ENCODE data around the gene MSI1.

Gene MSI1

GRCh38 chr12:120408771-120409170, 39.8 kb upstream of the MSI1 start:
- POLR2A ChIA-PET = no interaction called here
- no peak for DNase-seq (ENCODE audit: extremely low spot score)
- CTCF ChIA-PET = interaction anchor here (0.9 kb wide), 1 partner anchor 14 kb away, joined by 3 read pairs; no protein-coding TSS in a partner anchor
- TF ChIP-seq, protein P1, sequence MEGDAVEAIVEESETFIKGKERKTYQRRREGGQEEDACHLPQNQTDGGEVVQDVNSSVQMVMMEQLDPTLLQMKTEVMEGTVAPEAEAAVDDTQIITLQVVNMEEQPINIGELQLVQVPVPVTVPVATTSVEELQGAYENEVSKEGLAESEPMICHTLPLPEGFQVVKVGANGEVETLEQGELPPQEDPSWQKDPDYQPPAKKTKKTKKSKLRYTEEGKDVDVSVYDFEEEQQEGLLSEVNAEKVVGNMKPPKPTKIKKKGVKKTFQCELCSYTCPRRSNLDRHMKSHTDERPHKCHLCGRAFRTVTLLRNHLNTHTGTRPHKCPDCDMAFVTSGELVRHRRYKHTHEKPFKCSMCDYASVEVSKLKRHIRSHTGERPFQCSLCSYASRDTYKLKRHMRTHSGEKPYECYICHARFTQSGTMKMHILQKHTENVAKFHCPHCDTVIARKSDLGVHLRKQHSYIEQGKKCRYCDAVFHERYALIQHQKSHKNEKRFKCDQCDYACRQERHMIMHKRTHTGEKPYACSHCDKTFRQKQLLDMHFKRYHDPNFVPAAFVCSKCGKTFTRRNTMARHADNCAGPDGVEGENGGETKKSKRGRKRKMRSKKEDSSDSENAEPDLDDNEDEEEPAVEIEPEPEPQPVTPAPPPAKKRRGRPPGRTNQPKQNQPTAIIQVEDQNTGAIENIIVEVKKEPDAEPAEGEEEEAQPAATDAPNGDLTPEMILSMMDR (IDR thresholded peaks at IDR 0.05; ENCODE audit: control extremely low read depth, extremely low read depth, low read depth, missing control alignments) = no peak

DNA sequence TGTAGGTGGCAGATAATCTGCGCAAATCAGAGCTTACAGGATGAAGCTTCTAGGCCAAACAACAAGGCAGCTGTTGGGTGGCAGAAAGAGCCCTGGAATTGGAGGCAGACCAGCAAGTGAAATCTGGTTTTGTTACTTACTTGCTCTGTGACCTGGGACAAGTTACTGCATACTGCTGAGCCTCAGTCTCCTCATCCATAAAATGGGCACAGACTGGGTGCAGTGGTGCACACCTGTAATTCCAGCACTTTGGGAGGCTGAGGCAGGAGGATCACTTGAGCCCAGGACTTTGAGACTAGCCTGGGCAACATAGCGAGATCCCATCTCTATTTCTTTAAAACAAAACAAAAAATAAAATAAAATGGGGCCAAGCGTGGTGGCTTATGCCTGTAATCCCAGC, 37.6 kb upstream of the MSI1 start:
- CTCF ChIA-PET = no interaction called here
- DNase-seq (ENCODE audit: extremely low spot score) = no peak
- POLR2A ChIA-PET = no interaction called here
- TF ChIP-seq, protein P1 (IDR thresholded peaks at IDR 0.05; ENCODE audit: control extremely low read depth, extremely low read depth, low read depth, missing control alignments) = no peak

DNA sequence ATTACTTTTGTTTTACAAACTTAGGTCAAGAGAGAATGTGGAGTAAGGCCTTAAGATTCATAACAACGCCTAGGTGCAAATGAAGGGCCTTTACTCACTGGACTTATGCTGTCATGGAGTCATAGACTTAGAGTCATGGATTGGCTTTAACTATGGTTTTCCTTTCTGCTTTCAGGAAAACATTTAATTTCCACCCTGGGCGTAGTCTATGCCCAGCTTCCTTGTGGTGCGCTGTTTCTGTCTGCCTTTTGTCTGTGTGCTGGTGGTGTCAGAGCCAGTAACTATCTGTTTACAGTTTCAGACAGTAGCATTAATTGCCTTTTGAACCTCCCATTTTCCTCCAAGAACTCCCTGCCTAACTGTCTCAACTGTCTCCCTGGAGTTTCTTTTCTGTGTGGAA, 37.1 kb upstream of the MSI1 start:
- no peak for DNase-seq (ENCODE audit: extremely low spot score)
- TF ChIP-seq, protein P1 (IDR thresholded peaks at IDR 0.05; ENCODE audit: control extremely low read depth, extremely low read depth, low read depth, missing control alignments) = no peak
- ChIA-PET POLR2A (no interaction called here), CTCF (no interaction called here)

DNA sequence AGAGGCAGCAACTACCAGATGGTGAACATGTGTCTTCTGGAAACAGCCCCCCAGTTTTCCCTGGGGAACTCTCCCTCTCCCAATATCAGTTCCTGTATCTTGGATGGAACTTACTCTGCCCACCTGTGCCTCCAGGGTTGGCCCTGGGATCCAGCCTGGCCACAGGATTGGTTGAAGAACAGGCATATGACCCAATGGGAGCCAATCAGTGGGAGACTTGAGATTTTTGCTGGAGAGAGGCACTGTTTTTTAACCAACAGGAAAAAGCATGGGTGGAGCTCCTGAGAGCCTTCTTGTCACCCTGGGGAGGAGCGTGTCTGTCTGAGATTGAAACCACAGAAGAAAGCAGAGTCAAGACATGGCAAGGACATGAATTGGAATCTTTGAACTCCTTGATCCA, 35.3 kb upstream of the MSI1 start:
- TF ChIP-seq, protein P1 (IDR thresholded peaks at IDR 0.05; ENCODE audit: control extremely low read depth, extremely low read depth, low read depth, missing control alignments) = no peak
- ChIA-PET POLR2A (no interaction called here), CTCF (interaction anchor here (1.1 to 1.8 kb wide), 2 partner anchors 16 to 33 kb away, joined by 3 to 4 read pairs; no protein-coding TSS in a partner anchor)
- no peak for DNase-seq (ENCODE audit: extremely low spot score)

GRCh38 chr12:120403869-120404268, 34.9 kb upstream of the MSI1 start:
- ChIA-PET POLR2A (no interaction called here), CTCF (interaction anchor here (1.1 to 1.8 kb wide), 2 partner anchors 16 to 32 kb away, joined by 3 to 4 read pairs; no protein-coding TSS in a partner anchor)
- TF ChIP-seq, protein P1 (IDR thresholded peaks at IDR 0.05; ENCODE audit: control extremely low read depth, extremely low read depth, low read depth, missing control alignments) = no peak
- DNase-seq (ENCODE audit: extremely low spot score) = no peak

- ChIA-PET CTCF (interaction anchor here (1.3 to 1.8 kb wide), 2 partner anchors 19 to 31 kb away, joined by 4 read pairs; no protein-coding TSS in a partner anchor), POLR2A (no interaction called here)
- TF ChIP-seq, protein P1 (IDR thresholded peaks at IDR 0.05; ENCODE audit: control extremely low read depth, extremely low read depth, low read depth, missing control alignments) = no peak
- no peak for DNase-seq (ENCODE audit: extremely low spot score)
These were observed 33.3 kb upstream of the MSI1 start for GRCh38 chr12:120402217-120402616.

All from GM10248 (cell line).